Tibial artery (tissue), 4 donors: Measurements from ENCODE around the gene KHK.

Source experiments
- DNase-seq, 2 donors: peaks; one replicate each; pipeline ENCODE4 v3.0.0-alpha.2; 2019
- H3K27ac ChIP-seq, 2 donors: fragments of 200-600 bp; sonication (generic) in 1 of 2; 1 replicate in 1 of 2; 2 replicates in 1 of 2; pipeline ENCODE4 v1.5.1; 2018 to 2019; ENCODE audit warnings: mild to moderate bottlenecking in 1 of 2
- H3K27me3 ChIP-seq, 2 donors: fragments of 200-600 bp; sonication (generic) in 1 of 2; one replicate each; pipeline versions ENCODE4 v1.5.1 to v1.6.0; 2016 to 2019
- H3K36me3 ChIP-seq, 3 donors: fragments of 200-600 bp; sonication (generic) in 2 of 3; one replicate each; pipeline ENCODE4 v1.5.1; 2016 to 2019; ENCODE audit warnings: mild to moderate bottlenecking in 2 of 3
- H3K4me1 ChIP-seq, 4 donors: fragments of 200-600 bp; sonication (generic) in 2 of 4; 1 replicate in 3 of 4; 2 replicates in 1 of 4; pipeline ENCODE4 v1.5.1; 2016 to 2019
- H3K4me3 ChIP-seq, 2 donors: fragments of 200-600 bp; sonication (generic) in 1 of 2; 1 replicate in 1 of 2; 2 replicates in 1 of 2; pipeline ENCODE4 v1.5.1; 2018 to 2019; ENCODE audit warnings: mild to moderate bottlenecking in 2 of 2
- H3K9me3 ChIP-seq, 3 donors: fragments of 200-600 bp; sonication (generic) in 1 of 3; one replicate each; pipeline ENCODE4 v1.5.1; 2016 to 2019
- intact Hi-C: fragments of 100-400 bp; cut with DNase I; formaldehyde crosslinking; loops from one replicate; pipeline ENCODE4 v1.15.0; 2023; ENCODE audit warnings: low total_unique reads
- TF ChIP-seq, protein P1 (sequence below), 2 experiments: fragments of 200-600 bp in 1 of 2; fragments of 450-650 bp in 1 of 2; IDR thresholded peaks; one replicate each; pipeline ENCODE4 v1.5.1; 2017 to 2019; ENCODE audit warnings: antibody characterized with exemption in 2 of 2, mild to moderate bottlenecking in 1 of 2, moderate library complexity in 1 of 2

KHK gene

DNA sequence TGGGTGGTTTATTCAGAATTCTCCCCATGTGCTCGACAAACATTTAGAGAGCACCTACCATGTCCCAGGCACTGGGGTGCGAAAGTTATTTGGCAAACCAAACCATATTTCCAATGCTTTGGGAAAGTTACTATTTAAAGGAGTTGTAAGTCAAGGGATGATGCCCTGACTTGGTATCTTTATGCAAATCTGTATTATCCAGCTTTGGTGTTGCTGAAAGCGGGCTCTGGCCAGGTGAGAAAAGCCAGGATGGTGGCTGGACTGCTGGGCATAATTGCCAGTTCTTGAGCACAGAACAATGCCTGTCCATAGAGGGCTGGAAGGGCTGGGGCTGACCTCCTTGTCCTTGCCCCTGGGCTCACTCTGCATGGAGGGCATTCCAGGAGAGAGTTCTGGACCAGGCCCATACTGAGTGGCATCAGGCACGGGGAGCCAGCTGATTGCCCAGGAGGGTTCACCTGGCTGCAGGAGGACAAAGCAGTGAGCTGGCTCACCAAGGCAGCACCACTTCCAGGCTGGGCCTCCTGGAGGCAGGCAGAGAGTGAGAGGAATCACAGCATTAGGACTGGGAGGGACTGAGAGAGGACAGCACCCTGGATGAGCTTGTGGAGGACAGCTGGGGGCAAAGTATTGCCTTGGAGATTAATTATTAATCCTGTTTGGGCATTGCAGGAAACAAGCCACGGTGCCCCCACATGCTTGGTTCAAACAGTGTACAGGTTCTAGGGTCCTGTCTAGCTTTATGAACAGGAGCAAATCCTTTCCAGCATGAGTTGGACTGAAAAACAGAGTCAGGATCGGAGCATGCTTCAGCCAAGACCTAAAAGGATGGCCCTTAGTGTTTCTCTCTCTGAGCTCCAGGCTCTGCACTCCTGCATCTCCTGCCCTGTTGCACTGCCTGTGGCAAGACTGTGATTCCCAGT, 7.1 kb downstream of the KHK start:
- intact Hi-C loops = no loop called here
- no peak overlapping the region for H3K4me3 ChIP-seq
- H3K36me3 ChIP-seq = peaks cover 0 to 17% (median 0%) of the 10 kb centered on the region in 3 donors
- H3K9me3 ChIP-seq = no peaks in the 10 kb centered on the region
- H3K27me3 ChIP-seq = no peaks in the 10 kb centered on the region
- TF ChIP-seq, protein P1, sequence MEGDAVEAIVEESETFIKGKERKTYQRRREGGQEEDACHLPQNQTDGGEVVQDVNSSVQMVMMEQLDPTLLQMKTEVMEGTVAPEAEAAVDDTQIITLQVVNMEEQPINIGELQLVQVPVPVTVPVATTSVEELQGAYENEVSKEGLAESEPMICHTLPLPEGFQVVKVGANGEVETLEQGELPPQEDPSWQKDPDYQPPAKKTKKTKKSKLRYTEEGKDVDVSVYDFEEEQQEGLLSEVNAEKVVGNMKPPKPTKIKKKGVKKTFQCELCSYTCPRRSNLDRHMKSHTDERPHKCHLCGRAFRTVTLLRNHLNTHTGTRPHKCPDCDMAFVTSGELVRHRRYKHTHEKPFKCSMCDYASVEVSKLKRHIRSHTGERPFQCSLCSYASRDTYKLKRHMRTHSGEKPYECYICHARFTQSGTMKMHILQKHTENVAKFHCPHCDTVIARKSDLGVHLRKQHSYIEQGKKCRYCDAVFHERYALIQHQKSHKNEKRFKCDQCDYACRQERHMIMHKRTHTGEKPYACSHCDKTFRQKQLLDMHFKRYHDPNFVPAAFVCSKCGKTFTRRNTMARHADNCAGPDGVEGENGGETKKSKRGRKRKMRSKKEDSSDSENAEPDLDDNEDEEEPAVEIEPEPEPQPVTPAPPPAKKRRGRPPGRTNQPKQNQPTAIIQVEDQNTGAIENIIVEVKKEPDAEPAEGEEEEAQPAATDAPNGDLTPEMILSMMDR (IDR thresholded peaks at IDR 0.05) = no peak
- H3K4me1 ChIP-seq = peaks cover 0 to 8% (median 4%) of the 10 kb centered on the region in 4 donors
- DNase-seq = no peak
- no peak overlapping the region for H3K27ac ChIP-seq

DNA sequence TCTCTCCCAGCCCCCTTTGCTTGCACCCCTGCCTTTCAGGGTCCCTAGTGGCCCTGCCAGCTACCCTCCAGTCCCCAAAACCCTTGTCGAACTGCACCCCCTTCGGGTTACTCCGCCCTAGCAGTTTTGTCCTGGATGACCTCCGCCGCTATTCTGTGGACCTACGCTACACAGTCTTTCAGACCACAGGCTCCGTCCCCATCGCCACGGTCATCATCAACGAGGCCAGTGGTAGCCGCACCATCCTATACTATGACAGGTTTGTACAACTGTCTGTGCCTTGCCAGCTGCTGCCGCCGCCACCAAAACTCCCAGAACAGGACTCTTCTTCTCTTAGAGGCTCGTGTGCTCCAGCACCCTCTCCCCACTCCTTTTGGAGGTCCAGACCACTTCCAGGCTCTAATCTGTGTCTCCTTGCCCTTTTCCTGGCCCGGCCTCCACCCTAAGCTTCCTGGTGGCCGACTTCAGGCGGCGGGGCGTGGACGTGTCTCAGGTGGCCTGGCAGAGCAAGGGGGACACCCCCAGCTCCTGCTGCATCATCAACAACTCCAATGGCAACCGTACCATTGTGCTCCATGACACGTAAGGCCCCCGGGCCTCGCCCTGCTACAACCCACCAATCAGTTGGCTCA, 7.9 kb downstream of the KHK start:
- Histone ChIP-seq H3K4me3 (no peak overlapping the region), H3K4me1 (peaks cover 0 to 8% (median 4%) of the 10 kb centered on the region in 4 donors), H3K9me3 (no peaks in the 10 kb centered on the region), H3K27ac (no peak overlapping the region), H3K27me3 (no peaks in the 10 kb centered on the region), H3K36me3 (peaks cover 0 to 20% (median 0%) of the 10 kb centered on the region in 3 donors)
- TF ChIP-seq, protein P1 (IDR thresholded peaks at IDR 0.05) = no peak
- DNase-seq = no peak
- intact Hi-C loops = no loop called here

DNA sequence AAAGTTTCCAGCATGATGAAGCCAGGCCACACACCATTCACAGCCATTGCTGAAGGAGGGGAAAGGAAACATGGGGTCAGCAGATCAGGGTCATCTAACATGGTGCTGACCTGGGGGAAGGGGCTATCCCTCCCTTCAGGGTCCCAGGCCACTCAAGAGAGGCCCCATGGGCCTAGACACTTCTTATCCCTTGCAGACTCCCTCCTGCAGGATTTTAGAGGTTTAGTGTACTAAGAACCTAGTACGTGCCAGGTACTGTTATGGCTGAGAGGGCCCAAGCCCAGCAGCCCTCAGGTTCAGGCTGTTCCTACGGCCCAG, 8.8 kb downstream of the KHK start:
- no peaks in the 10 kb centered on the region for H3K27me3 ChIP-seq
- DNase-seq = no peak

DNA sequence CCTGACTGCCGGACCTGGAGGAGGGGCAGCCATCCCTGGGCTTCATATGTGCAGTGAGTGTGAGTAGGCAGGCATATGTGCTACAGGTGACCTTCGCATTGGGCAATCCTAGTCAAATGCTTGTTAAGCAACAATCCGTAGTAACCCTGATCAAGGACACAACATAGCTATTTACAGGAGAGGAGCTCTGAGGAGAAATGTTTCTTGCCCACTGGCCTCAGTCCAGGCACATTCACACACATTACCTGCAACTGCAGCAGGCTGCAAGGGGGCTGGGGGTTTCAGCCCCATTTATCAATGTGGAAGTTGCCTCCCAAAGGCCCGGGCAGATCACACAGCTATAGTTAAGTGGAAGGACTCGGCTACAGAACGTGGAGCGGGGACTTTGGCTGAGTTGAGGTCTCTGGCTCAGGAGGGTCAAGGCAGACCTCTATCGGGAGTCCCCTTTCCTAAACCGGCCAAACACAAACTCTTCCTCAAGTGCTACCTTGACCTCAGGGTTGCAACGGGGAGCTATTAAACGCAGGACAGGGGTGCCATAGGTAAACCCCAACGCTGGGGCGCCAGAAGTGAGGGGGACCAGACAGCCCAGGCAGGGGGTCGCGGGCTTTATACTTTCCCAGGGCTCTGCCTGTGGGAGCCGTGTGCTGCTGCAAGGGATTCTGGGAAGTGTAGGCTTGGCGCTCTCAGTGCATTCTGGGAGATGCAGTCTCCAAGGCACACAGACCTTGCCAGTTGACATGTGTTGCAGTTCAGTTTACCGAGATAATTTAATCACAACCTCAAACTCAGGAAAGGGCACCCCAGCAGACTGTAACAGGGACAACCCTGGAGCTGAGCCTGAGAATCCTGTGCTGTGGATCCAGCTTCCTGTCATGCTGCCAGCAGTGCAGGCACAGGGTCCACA, 9.4 kb downstream of the KHK start:
- Histone ChIP-seq H3K36me3 (peaks cover 0 to 30% (median 0%) of the 10 kb centered on the region in 3 donors), H3K9me3 (no peaks in the 10 kb centered on the region), H3K27ac (no peak overlapping the region), H3K27me3 (no peaks in the 10 kb centered on the region), H3K4me1 (peaks cover 0 to 8% (median 4%) of the 10 kb centered on the region in 4 donors), H3K4me3 (peak overlapping the region; percentile 19 to 37)
- intact Hi-C loops = loop anchor here (5.0 kb wide), 1 partner anchor 96 kb away; no protein-coding TSS in a partner anchor
- DNase-seq = no peak
- TF ChIP-seq, protein P1 (IDR thresholded peaks at IDR 0.05) = no peak

More for the DNA sequence above, 8.8 kb downstream of the KHK start:
- Histone ChIP-seq H3K4me1 (peaks cover 0 to 8% (median 4%) of the 10 kb centered on the region in 4 donors), H3K9me3 (no peaks in the 10 kb centered on the region), H3K27ac (no peak overlapping the region), H3K4me3 (no peak overlapping the region), H3K36me3 (peaks cover 0 to 29% (median 0%) of the 10 kb centered on the region in 3 donors)
- TF ChIP-seq, protein P1 (IDR thresholded peaks at IDR 0.05) = no peak
- intact Hi-C loops = loop anchor here (5.0 kb wide), 1 partner anchor 97 kb away; no protein-coding TSS in a partner anchor

DNA sequence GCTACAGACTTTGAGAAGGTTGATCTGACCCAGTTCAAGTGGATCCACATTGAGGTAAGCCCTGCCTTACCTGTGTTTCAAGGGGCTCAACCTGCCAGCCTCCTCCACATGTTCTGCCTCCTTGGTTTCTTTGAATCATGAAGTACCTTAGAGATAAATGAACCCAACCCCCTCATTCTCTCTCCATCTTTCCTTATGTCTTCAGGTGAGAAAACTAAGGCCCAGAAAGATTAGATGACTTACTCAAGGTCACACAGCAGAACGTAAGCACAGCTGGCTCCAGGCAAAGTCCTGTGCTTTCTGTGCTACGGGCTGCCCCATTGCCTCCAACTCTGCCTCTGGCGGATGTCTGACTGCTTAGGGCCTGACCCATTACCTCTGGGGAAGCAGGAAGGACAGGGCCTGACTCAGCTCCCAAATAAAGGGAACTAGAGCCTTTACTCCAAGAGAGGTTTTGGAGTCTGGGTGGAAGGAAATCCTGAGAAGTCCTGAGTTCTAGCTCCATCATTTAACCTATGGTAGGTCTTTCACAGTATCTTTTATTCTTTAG, 10.3 kb downstream of the KHK start:
- no peak overlapping the region for H3K27ac ChIP-seq
- no peaks in the 10 kb centered on the region for H3K9me3 ChIP-seq
- intact Hi-C loops = loop anchor here (5.0 kb wide), 1 partner anchor 95 kb away; no protein-coding TSS in a partner anchor

More for the DNA sequence above, 10.3 kb downstream of the KHK start:
- DNase-seq = no peak
- Histone ChIP-seq H3K36me3 (peaks cover 0 to 30% (median 0%) of the 10 kb centered on the region in 3 donors), H3K27me3 (peaks cover 0 to 3% of the 10 kb centered on the region in 2 donors), H3K4me3 (no peak overlapping the region), H3K4me1 (peaks cover 0 to 8% (median 4%) of the 10 kb centered on the region in 4 donors)
- TF ChIP-seq, protein P1 (IDR thresholded peaks at IDR 0.05) = no peak
